DND-41 (cell line): ENCODE measurements around the gene COX7B2.

Source experiments
- EZH2 ChIP-seq: IDR thresholded peaks from 3 replicates; pipeline ENCODE4 v1.6.1; 2012; ENCODE audit warnings: borderline replicate concordance, low read depth, mild to moderate bottlenecking, moderate library complexity, low read length, inconsistent platforms; ENCODE audit not compliant: severe bottlenecking
- TF ChIP-seq, protein P1 (sequence below): IDR thresholded peaks from 2 replicates; pipeline ENCODE4 v1.5.1; 2012; ENCODE audit warnings: borderline replicate concordance, low read length, moderate library complexity, mild to moderate bottlenecking; ENCODE audit not compliant: poor library complexity, severe bottlenecking; ENCODE audit errors: extremely low read depth

DNA sequence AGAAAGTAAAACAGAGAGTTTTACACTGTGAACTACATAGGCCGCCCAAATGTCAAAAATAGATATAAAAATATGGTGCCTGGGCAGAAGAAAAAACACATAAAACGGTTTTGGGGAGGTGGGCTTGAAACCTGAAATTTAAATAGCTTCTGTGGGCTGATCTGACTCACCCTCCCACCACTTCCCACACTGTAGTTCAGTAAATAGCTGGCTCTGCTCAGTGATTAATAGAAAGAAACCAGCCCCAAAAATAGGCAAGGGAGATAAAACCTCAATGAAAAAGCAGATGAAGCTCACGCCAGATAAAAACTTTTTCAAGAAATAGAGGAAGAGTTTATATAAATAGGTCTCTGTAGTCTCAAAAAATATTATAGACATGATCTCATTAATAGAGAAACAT lies 13.2 kb upstream of the COX7B2 start:
- TF ChIP-seq, protein P1, sequence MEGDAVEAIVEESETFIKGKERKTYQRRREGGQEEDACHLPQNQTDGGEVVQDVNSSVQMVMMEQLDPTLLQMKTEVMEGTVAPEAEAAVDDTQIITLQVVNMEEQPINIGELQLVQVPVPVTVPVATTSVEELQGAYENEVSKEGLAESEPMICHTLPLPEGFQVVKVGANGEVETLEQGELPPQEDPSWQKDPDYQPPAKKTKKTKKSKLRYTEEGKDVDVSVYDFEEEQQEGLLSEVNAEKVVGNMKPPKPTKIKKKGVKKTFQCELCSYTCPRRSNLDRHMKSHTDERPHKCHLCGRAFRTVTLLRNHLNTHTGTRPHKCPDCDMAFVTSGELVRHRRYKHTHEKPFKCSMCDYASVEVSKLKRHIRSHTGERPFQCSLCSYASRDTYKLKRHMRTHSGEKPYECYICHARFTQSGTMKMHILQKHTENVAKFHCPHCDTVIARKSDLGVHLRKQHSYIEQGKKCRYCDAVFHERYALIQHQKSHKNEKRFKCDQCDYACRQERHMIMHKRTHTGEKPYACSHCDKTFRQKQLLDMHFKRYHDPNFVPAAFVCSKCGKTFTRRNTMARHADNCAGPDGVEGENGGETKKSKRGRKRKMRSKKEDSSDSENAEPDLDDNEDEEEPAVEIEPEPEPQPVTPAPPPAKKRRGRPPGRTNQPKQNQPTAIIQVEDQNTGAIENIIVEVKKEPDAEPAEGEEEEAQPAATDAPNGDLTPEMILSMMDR, result no peak
- TF ChIP-seq EZH2, result no peak
